HepG2 (cell line): ENCODE data around the gene CYSTM1. TPM values are rescaled to one million over a fixed set of nuclear protein-coding genes. Genes with fewer than 3 reads are reported as not detected.

Source experiments
- ATAC-seq: fragments of 200-7000 bp; cut with Tn5 transposase; 3 replicates; pipeline ENCODE4 v1.9.1; 2020; ENCODE audit warnings: mild to moderate bottlenecking, moderate library complexity
- BruUV-seq: library from RNA; stranded (reverse); fragments of 400-500 nt; replicated peaks from 2 replicates; lab custom pipeline; 2021; lab: Mats Ljungman, UMichigan
- CTCF ChIA-PET: fragments of 300-600 bp; formaldehyde crosslinking; extraction: SDS; loops from one replicate; lab custom pipeline; 2021; ENCODE audit warnings: low total read pairs, inconsistent platforms, low intra/inter-chr PET ratio; lab: Yijun Ruan, JAX
- POLR2A ChIA-PET: fragments of 350-600 bp; sonication (Branson Sonifier 250); formaldehyde crosslinking; loops from one replicate; lab custom pipeline; 2020; ENCODE audit warnings: antibody characterized with exemption, inconsistent platforms; lab: Yijun Ruan, JAX
- DNase-seq: peaks from one replicate; pipeline ENCODE4 v3.0.0-alpha.2; 2015; ENCODE audit warnings: low spot score
- FAIRE-seq: peaks from 3 replicates; lab custom pipeline; 2011; peaks lifted over from hg19 to GRCh38; lab: Jason Lieb, UNC
- H2AFZ ChIP-seq: one replicate; pipeline ENCODE4 v1.6.1; 2011; ENCODE audit warnings: low read length, inconsistent platforms
- H3K27ac ChIP-seq: fragments of 300-600 bp; 3 replicates; pipeline ENCODE4 v1.8.0; 2011; ENCODE audit warnings: mixed run types, mild to moderate bottlenecking, mixed read lengths, low read length, inconsistent platforms; ENCODE audit not compliant: insufficient read depth; ENCODE audit errors: extremely low read length
- H3K27me3 ChIP-seq, 2 experiments: fragments of 200-600 bp in 1 of 2; 2 replicates in 1 of 2; 3 replicates in 1 of 2; pipeline versions ENCODE4 v1.6.0 to v1.8.0; 2011; ENCODE audit warnings: low read length in 2 of 2, mild to moderate bottlenecking in 2 of 2, moderate library complexity in 2 of 2, inconsistent platforms in 1 of 2; ENCODE audit not compliant: insufficient read depth in 2 of 2, control insufficient read depth in 1 of 2
- H3K36me3 ChIP-seq, 2 experiments: fragments of 200-600 bp in 1 of 2; replicated peaks in 1 of 2; 2 replicates in 1 of 2; 3 replicates in 1 of 2; pipeline versions ENCODE4 v1.5.1 to v1.8.0; 2011; ENCODE audit warnings: low read length in 2 of 2, inconsistent platforms in 1 of 2; ENCODE audit not compliant: insufficient read depth in 2 of 2, control insufficient read depth in 1 of 2
- H3K4me1 ChIP-seq: 2 replicates; pipeline ENCODE4 v1.5.1; 2012; ENCODE audit warnings: low read length, inconsistent platforms; ENCODE audit not compliant: insufficient read depth
- H3K4me2 ChIP-seq: 2 replicates; pipeline ENCODE4 v1.6.0; 2011; ENCODE audit warnings: low read depth, low read length, inconsistent platforms
- H3K4me3 ChIP-seq, 3 experiments: fragments of 200-600 bp in 1 of 3; sonication (generic), shearing (Covaris generic) in 1 of 3; replicated peaks in 1 of 3; 2 replicates each; pipeline ENCODE4 v1.5.1; 2011 to 2016; ENCODE audit warnings: low read length in 3 of 3, inconsistent platforms in 2 of 3, low read depth in 2 of 3, mild to moderate bottlenecking in 2 of 3, control low read depth in 1 of 3, mixed read lengths in 1 of 3; ENCODE audit not compliant: insufficient read depth in 1 of 3
- H3K79me2 ChIP-seq: one replicate; pipeline ENCODE4 v1.6.1; 2011; ENCODE audit warnings: low read length, inconsistent platforms; ENCODE audit not compliant: insufficient read depth
- H3K9ac ChIP-seq: 2 replicates; pipeline ENCODE4 v1.6.0; 2011; ENCODE audit warnings: mild to moderate bottlenecking, low read depth, low read length, inconsistent platforms; ENCODE audit not compliant: insufficient read depth
- H3K9me3 ChIP-seq: 2 replicates; pipeline ENCODE4 v1.5.1; 2012; ENCODE audit warnings: mild to moderate bottlenecking, low read length
- H4K20me1 ChIP-seq: 2 replicates; pipeline ENCODE4 v1.6.0; 2011; ENCODE audit warnings: inconsistent platforms, mild to moderate bottlenecking, low read length, moderate library complexity; ENCODE audit not compliant: insufficient read depth
- HDAC1 ChIP-seq: sonication (generic); formaldehyde crosslinking; IDR thresholded peaks from 2 replicates; pipeline ENCODE4 v1.5.1; 2020; ENCODE audit warnings: mild to moderate bottlenecking, missing genetic modification reagents
- HNF1B ChIP-seq: sonication (generic); formaldehyde crosslinking; IDR thresholded peaks from 2 replicates; pipeline ENCODE4 v1.5.1; 2020; ENCODE audit warnings: mild to moderate bottlenecking, moderate library complexity, missing genetic modification reagents
- HNF4G ChIP-seq, 2 experiments: sonication (generic) in 1 of 2; formaldehyde crosslinking in 1 of 2; IDR thresholded peaks; 2 replicates each; pipeline versions ENCODE4 v1.4.0 to v1.6.1; 2011 to 2020; ENCODE audit warnings: borderline replicate concordance in 2 of 2, low read depth in 2 of 2, mild to moderate bottlenecking in 2 of 2, low read length in 1 of 2, missing genetic modification reagents in 1 of 2, moderate library complexity in 1 of 2
- MTA3 ChIP-seq: sonication (generic); formaldehyde crosslinking; IDR thresholded peaks from 2 replicates; pipeline ENCODE4 v1.4.0; 2020; ENCODE audit warnings: missing genetic modification reagents
- MZF1 ChIP-seq: sonication (generic); formaldehyde crosslinking; IDR thresholded peaks from 2 replicates; pipeline ENCODE4 v1.8.1; 2023; ENCODE audit warnings: mild to moderate bottlenecking, missing genetic modification reagents, borderline replicate concordance
- RFX5 ChIP-seq: IDR thresholded peaks from 2 replicates; pipeline ENCODE4 v1.6.1; 2011; ENCODE audit warnings: low read depth, low read length, improper control_type of control experiment
- SMARCC2 ChIP-seq: fragments of 450-650 bp; IDR thresholded peaks from 2 replicates; pipeline ENCODE4 v1.6.1; 2017; ENCODE audit warnings: antibody characterized with exemption, mild to moderate bottlenecking
- ZBTB3 ChIP-seq: sonication (generic); formaldehyde crosslinking; IDR thresholded peaks from 2 replicates; pipeline ENCODE4 v1.4.0; 2020; ENCODE audit warnings: low read depth, mild to moderate bottlenecking, moderate library complexity, missing genetic modification reagents, borderline replicate concordance
- ZNF512 ChIP-seq: sonication (generic); formaldehyde crosslinking; IDR thresholded peaks from 2 replicates; pipeline ENCODE4 v1.4.0; 2020; ENCODE audit warnings: mild to moderate bottlenecking, missing genetic modification reagents
- ZNF703 ChIP-seq: sonication (generic); formaldehyde crosslinking; IDR thresholded peaks from 2 replicates; pipeline ENCODE4 v1.5.1; 2020; ENCODE audit warnings: missing genetic modification reagents, mild to moderate bottlenecking, moderate library complexity, borderline replicate concordance
- ZNF709 ChIP-seq: sonication (generic); formaldehyde crosslinking; IDR thresholded peaks from 2 replicates; pipeline ENCODE4 v1.5.0; 2020; ENCODE audit warnings: mild to moderate bottlenecking, missing genetic modification reagents
- WGBS: methylation state at CpG from one replicate; pipeline ENCODE4 v1.1.6; 2017; ENCODE audit warnings: low lambda C conversion rate; 5-methylcytosine and 5-hydroxymethylcytosine counted together
- in situ Hi-C: cut with HindIII; loops from 2 replicates; pipeline ENCODE4 v1.10.0; 2017; ENCODE audit warnings: low pct_unique_long_range_greater_than_20kb; ENCODE audit not compliant: extremely low pct_ligation_motif_present
- intact Hi-C: fragments of 100-400 bp; cut with micrococcal nuclease; formaldehyde crosslinking; loops from one replicate; pipeline ENCODE4 v1.10.0; 2022; ENCODE audit not compliant: unreplicated experiment
- polyA plus RNA-seq, 8 experiments: library from polyadenylated mRNA; depleted of rRNA in 3 of 8; stranded (reverse) in 7 of 8; unstranded in 1 of 8; fragments of >200 nt; fragmentation: Illumina TruSeq in 4 of 8; extraction: Trizol in 4 of 8; gene quantifications; 2 replicates each; pipeline versions ENCODE4 v1.2.1 to v1.2.3, GENCODE V29; 2011 to 2016; ENCODE audit warnings: low read depth in 4 of 8, missing spikeins in 1 of 8, mixed read lengths in 1 of 8; ENCODE audit not compliant: insufficient read depth in 1 of 8
- total RNA-seq, 5 experiments: library from RNA; depleted of rRNA; stranded (reverse); fragments of >200 nt; fragmentation: Illumina TruSeq; extraction: Trizol; gene quantifications; 2 replicates each; pipeline ENCODE4 v1.2.3, GENCODE V29; 2016; ENCODE audit warnings: low read depth in 1 of 5
- TF ChIP-seq, protein P1 (sequence below): sonication (generic); formaldehyde crosslinking; IDR thresholded peaks from 2 replicates; pipeline ENCODE4 v1.8.0; 2022; ENCODE audit warnings: mild to moderate bottlenecking, missing genetic modification reagents; ENCODE audit not compliant: insufficient replicate concordance
- TF ChIP-seq, protein P2 (sequence below): sonication (generic); formaldehyde crosslinking; IDR thresholded peaks from 2 replicates; pipeline ENCODE4 v1.4.0; 2020; ENCODE audit warnings: missing genetic modification reagents, borderline replicate concordance

Gene CYSTM1
- total and polyA plus RNA-seq, 2 of the 13 experiments (the other 11 are each of a cell fraction or from before 2014, with no cell fraction given), result 40.0 to 73.4 TPM

- H3K4me3 ChIP-seq, result no peak overlapping the region
- H3K27ac ChIP-seq, result no peak overlapping the region
- intact Hi-C loops, result loop anchor here (5.0 kb wide), 2 partner anchors 40 to 85 kb away; partner anchors contain the start of genes HBEGF and PFDN1
- peaks cover 50% of the 10 kb centered on the region for H3K79me2 ChIP-seq
- no peak overlapping the region for H3K9ac ChIP-seq
- H3K27me3 ChIP-seq, result no peaks in the 10 kb centered on the region
- peaks cover 2% of the 10 kb centered on the region; the same call in 1 of the 2 replicates for H4K20me1 ChIP-seq
- FAIRE-seq (no peak), ATAC-seq (no peak), DNase-seq (no peak)
- H3K4me1 ChIP-seq, result peaks cover 43% of the 10 kb centered on the region
- H3K36me3 ChIP-seq, result peaks cover 7 to 19% of the 10 kb centered on the region in 2 experiments; a peak in 4 of 5 replicates
- in situ Hi-C loops, result no loop called here
- POLR2A ChIA-PET, result interaction anchor here (1.3 to 2.9 kb wide), 5 partner anchors 22 to 96 kb away, joined by 3 to 14 read pairs (median 4); partner anchors contain the start of genes HBEGF and PFDN1
- H3K9me3 ChIP-seq, result no peaks in the 10 kb centered on the region
- H3K4me2 ChIP-seq, result no peak overlapping the region
- H2AFZ ChIP-seq, result no peak overlapping the region
- BruUV-seq, result no TSS peak
- CTCF ChIA-PET, result no interaction called here
- 92% methylated on average over 3 of the region's 3 CpGs for WGBS
- TF ChIP-seq ZNF709 (CRISPR knock-in tag), result no peak
- TF ChIP-seq ZNF512 (CRISPR knock-in tag), result no peak
- TF ChIP-seq ZBTB3, result no peak
- no peak for TF ChIP-seq HNF1B (CRISPR knock-in tag)
- no peak for TF ChIP-seq MZF1 (CRISPR knock-in tag)
- TF ChIP-seq, protein P1, sequence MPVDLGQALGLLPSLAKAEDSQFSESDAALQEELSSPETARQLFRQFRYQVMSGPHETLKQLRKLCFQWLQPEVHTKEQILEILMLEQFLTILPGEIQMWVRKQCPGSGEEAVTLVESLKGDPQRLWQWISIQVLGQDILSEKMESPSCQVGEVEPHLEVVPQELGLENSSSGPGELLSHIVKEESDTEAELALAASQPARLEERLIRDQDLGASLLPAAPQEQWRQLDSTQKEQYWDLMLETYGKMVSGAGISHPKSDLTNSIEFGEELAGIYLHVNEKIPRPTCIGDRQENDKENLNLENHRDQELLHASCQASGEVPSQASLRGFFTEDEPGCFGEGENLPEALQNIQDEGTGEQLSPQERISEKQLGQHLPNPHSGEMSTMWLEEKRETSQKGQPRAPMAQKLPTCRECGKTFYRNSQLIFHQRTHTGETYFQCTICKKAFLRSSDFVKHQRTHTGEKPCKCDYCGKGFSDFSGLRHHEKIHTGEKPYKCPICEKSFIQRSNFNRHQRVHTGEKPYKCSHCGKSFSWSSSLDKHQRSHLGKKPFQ (CRISPR knock-in tag), result no peak
- no peak for TF ChIP-seq ZNF703 (CRISPR knock-in tag)
- TF ChIP-seq, protein P2, sequence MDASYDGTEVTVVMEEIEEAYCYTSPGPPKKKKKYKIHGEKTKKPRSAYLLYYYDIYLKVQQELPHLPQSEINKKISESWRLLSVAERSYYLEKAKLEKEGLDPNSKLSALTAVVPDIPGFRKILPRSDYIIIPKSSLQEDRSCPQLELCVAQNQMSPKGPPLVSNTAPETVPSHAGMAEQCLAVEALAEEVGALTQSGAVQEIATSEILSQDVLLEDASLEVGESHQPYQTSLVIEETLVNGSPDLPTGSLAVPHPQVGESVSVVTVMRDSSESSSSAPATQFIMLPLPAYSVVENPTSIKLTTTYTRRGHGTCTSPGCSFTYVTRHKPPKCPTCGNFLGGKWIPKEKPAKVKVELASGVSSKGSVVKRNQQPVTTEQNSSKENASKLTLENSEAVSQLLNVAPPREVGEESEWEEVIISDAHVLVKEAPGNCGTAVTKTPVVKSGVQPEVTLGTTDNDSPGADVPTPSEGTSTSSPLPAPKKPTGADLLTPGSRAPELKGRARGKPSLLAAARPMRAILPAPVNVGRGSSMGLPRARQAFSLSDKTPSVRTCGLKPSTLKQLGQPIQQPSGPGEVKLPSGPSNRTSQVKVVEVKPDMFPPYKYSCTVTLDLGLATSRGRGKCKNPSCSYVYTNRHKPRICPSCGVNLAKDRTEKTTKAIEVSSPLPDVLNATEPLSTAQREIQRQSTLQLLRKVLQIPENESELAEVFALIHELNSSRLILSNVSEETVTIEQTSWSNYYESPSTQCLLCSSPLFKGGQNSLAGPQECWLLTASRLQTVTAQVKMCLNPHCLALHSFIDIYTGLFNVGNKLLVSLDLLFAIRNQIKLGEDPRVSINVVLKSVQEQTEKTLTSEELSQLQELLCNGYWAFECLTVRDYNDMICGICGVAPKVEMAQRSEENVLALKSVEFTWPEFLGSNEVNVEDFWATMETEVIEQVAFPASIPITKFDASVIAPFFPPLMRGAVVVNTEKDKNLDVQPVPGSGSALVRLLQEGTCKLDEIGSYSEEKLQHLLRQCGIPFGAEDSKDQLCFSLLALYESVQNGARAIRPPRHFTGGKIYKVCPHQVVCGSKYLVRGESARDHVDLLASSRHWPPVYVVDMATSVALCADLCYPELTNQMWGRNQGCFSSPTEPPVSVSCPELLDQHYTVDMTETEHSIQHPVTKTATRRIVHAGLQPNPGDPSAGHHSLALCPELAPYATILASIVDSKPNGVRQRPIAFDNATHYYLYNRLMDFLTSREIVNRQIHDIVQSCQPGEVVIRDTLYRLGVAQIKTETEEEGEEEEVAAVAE, result no peak
- no peak for TF ChIP-seq RFX5
- no peak for TF ChIP-seq MTA3 (CRISPR knock-in tag)
- TF ChIP-seq SMARCC2, result no peak
- no peak for TF ChIP-seq HDAC1
- no peak for TF ChIP-seq HNF4G (IDR thresholded peaks at IDR 0.05; ENCODE audit: borderline replicate concordance, low read depth, low read length)
- no peak for TF ChIP-seq HNF4G (CRISPR knock-in tag; IDR thresholded peaks at IDR 0.05; ENCODE audit: borderline replicate concordance, low read depth)
Measured at GRCh38 chr5:140262221-140262620, 87.2 kb downstream of the CYSTM1 start.
